Astrocyte of the spinal cord (primary cell): Measurements from ENCODE around the gene LHFPL3.
"Not testable (repeated sequence)": the region's sequence is repeated elsewhere in the genome, so short reads cannot be mapped to it uniquely, and the experiment has no call there.

ENCODE experiments used
- DNase-seq: peaks from one replicate; pipeline ENCODE4 v3.0.0; 2011; ENCODE audit warnings: low read depth, low spot score
- H3K4me3 ChIP-seq: 2 replicates; pipeline ENCODE4 v1.5.1; 2011; ENCODE audit warnings: low read depth, mild to moderate bottlenecking, low read length, moderate library complexity
- in situ Hi-C: cut with HindIII; loops from 2 replicates; pipeline ENCODE4 v1.10.0; 2017; ENCODE audit warnings: low sequenced_read_pairs
- TF ChIP-seq, protein P1 (sequence below): IDR thresholded peaks from 2 replicates; pipeline ENCODE4 v1.5.1; 2012; ENCODE audit warnings: low read depth, mild to moderate bottlenecking, low read length, inconsistent platforms

LHFPL3 gene

GRCh38 chr7:104569751-104570150 is 241.3 kb downstream of the LHFPL3 start:
- H3K4me3 ChIP-seq, result no peak overlapping the region
- no peak for DNase-seq
- in situ Hi-C loops, result no loop called here
- TF ChIP-seq, protein P1, sequence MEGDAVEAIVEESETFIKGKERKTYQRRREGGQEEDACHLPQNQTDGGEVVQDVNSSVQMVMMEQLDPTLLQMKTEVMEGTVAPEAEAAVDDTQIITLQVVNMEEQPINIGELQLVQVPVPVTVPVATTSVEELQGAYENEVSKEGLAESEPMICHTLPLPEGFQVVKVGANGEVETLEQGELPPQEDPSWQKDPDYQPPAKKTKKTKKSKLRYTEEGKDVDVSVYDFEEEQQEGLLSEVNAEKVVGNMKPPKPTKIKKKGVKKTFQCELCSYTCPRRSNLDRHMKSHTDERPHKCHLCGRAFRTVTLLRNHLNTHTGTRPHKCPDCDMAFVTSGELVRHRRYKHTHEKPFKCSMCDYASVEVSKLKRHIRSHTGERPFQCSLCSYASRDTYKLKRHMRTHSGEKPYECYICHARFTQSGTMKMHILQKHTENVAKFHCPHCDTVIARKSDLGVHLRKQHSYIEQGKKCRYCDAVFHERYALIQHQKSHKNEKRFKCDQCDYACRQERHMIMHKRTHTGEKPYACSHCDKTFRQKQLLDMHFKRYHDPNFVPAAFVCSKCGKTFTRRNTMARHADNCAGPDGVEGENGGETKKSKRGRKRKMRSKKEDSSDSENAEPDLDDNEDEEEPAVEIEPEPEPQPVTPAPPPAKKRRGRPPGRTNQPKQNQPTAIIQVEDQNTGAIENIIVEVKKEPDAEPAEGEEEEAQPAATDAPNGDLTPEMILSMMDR, result no peak

DNA sequence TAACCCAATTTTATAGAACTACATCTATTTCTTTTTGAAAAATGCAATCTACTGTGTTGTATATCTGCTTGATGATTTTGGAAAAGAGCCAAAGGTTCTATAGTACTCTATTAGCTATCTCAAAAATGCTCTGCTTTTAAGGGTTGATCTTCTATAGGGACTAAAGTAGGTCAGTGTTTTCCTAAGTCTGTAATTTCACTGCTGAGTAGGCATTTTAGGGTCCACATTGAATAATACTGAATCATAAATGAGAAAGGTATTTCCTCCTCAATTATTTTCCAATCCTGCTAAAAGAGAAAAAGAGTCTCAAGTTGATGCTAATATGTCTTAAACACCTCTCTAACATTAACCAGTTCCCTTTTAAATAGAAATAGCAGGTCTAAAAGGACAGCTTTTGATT is 244.2 kb downstream of the LHFPL3 start:
- TF ChIP-seq, protein P1, result no peak

DNA sequence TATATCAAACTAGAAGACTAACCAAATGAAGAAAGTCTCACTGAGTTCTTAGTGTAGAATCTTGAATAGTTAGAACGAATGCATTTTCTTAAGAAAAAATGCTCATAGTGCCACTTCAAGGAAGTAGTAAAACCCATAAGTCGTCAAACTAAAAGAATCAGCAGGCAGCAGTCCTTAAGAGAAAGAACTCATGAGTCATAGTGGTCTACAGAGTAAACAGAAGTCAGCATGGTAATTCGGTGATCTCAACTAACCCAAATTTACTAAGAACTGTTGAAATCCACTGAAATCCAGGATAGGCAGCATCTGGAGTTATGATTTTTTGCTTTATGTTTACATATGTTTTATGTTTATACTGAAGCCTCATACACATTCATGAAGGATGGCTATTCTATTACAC is 256.2 kb downstream of the LHFPL3 start:
- H3K4me3 ChIP-seq, result no peak overlapping the region
- in situ Hi-C loops, result no loop called here
- DNase-seq, result peak; percentile 21
- TF ChIP-seq, protein P1, result no peak

More for the DNA sequence above, 244.2 kb downstream of the LHFPL3 start:
- in situ Hi-C loops, result no loop called here
- no peak overlapping the region for H3K4me3 ChIP-seq
- DNase-seq, result no peak

DNA sequence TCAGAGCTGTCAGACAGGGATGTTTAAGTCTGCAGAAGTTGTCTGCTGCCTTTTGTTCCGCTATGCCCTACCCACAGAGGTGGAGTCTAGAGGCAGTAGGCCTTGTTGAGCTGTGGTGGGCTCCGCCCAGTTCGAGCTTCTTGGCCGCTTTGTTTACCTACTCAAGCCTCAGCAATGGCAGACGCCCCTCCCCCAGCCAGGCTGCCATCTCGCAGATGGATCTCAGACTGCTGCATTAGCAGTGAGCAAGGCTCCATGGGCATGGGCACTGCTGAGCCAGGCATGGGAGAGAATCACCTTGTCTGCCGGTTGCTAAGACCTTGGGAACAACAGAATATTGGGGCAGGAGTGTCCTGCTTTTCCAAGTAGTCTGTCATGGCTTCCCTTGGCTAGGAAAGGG is 267.2 kb downstream of the LHFPL3 start:
- DNase-seq, in situ Hi-C loops, H3K4me3 ChIP-seq: not testable (repeated sequence)

GRCh38 chr7:104603957-104604356 is 275.6 kb downstream of the LHFPL3 start:
- in situ Hi-C loops, result no loop called here
- no peak for DNase-seq
- no peak overlapping the region for H3K4me3 ChIP-seq
- TF ChIP-seq, protein P1, result no peak

DNA sequence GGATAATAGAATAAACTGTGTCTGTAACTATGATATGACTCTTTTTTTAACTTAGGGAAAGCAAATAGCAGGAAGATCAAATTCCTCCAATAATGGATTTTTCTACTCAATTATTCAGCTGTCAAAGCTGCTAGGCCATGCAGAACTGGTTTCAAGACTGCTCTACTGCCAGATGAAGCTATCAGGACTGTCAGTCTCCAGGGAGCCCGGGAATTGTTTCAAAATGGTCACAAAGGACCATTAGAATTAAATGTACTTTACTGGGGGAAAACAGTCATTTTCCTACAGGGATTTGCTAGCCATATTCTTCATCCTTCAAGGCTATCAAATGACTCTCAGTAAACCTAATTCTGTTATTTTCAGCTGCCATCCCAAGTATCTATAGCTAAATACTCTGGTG is 276.3 kb downstream of the LHFPL3 start:
- no peak for DNase-seq
- TF ChIP-seq, protein P1, result no peak
- in situ Hi-C loops, result no loop called here
- H3K4me3 ChIP-seq, result no peak overlapping the region

DNA sequence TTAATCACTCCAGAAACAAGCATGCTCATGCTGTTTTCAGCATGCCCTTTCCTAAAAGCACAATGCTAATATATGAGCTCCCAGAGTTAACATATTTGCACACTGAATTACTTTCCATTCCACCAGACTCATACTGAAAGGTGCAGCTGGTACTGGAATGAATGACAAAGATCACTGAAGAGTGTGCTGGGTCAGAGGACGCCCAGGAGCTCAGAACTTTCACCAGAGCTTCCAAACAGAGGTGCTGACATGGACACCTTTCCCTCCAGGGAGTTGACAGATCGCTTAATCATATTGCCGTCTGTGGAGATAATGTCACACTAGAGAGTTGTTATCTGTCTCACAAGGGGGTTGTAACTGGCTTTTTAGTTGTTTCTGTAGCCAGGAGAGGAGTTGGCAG is 292.9 kb downstream of the LHFPL3 start:
- DNase-seq, result no peak
- no peak overlapping the region for H3K4me3 ChIP-seq
- TF ChIP-seq, protein P1, result no peak
- in situ Hi-C loops, result no loop called here
